Smooth muscle cell (in vitro differentiated cells): Measurements from ENCODE around the gene HADH. TPM values are rescaled to one million over a fixed set of nuclear protein-coding genes. Genes with fewer than 3 reads are reported as not detected.

ENCODE experiments used
- DNase-seq: peaks from one replicate; lab custom pipeline; 2025; ENCODE audit not compliant: unreplicated experiment; lab: John Stamatoyannopoulos, UW
- H2AFZ ChIP-seq: fragments of 200-600 bp; sonication (generic); 2 replicates; pipeline ENCODE4 v1.6.0; 2016; ENCODE audit warnings: antibody characterized with exemption, low read depth, mild to moderate bottlenecking
- H3F3A ChIP-seq: fragments of 200-600 bp; sonication (generic); 2 replicates; pipeline ENCODE4 v1.6.0; 2017; ENCODE audit warnings: antibody characterized with exemption, low read depth
- H3K27ac ChIP-seq: fragments of 200-600 bp; sonication (generic); 2 replicates; pipeline ENCODE4 v1.5.1; 2016; ENCODE audit warnings: low read depth, mild to moderate bottlenecking
- H3K27me3 ChIP-seq: fragments of 200-600 bp; sonication (generic); 2 replicates; pipeline ENCODE4 v1.6.1; 2016; ENCODE audit warnings: low read depth, mild to moderate bottlenecking
- H3K36me3 ChIP-seq: fragments of 200-600 bp; sonication (generic); 2 replicates; pipeline ENCODE4 v1.5.1; 2016; ENCODE audit warnings: low read depth
- H3K4me1 ChIP-seq: fragments of 200-600 bp; sonication (generic); 2 replicates; pipeline ENCODE4 v1.5.1; 2016; ENCODE audit warnings: low read depth
- H3K4me2 ChIP-seq: fragments of 200-600 bp; sonication (generic); 2 replicates; pipeline ENCODE4 v1.6.0; 2016; ENCODE audit warnings: mild to moderate bottlenecking
- H3K4me3 ChIP-seq: fragments of 200-600 bp; sonication (generic); 2 replicates; pipeline ENCODE4 v1.5.1; 2016; ENCODE audit warnings: mild to moderate bottlenecking
- H3K79me2 ChIP-seq: fragments of 200-600 bp; sonication (generic); 2 replicates; pipeline ENCODE4 v1.6.0; 2016; ENCODE audit warnings: low read depth, mild to moderate bottlenecking
- H3K9ac ChIP-seq: fragments of 200-600 bp; sonication (generic); 2 replicates; pipeline ENCODE4 v1.6.0; 2016; ENCODE audit warnings: low read depth
- H3K9me3 ChIP-seq: fragments of 200-600 bp; sonication (generic); replicated peaks from 2 replicates; pipeline ENCODE4 v1.5.1; 2016; ENCODE audit warnings: low read depth
- H4K20me1 ChIP-seq: fragments of 200-600 bp; sonication (generic); 2 replicates; pipeline ENCODE4 v1.6.0; 2016; ENCODE audit warnings: low read depth
- CTCF ChIP-seq: fragments of 200-600 bp; sonication (generic); IDR thresholded peaks from 2 replicates; pipeline ENCODE4 v1.5.1; 2017; ENCODE audit warnings: borderline replicate concordance, mild to moderate bottlenecking, antibody characterized with exemption; ENCODE audit not compliant: insufficient read depth, poor library complexity, severe bottlenecking
- WGBS: methylation state at CpG from one replicate; pipeline ENCODE4 v1.1.7; 2016; ENCODE audit warnings: low lambda C conversion rate; 5-methylcytosine and 5-hydroxymethylcytosine counted together
- polyA plus RNA-seq: library from polyadenylated mRNA; unstranded; fragments of >200 nt; fragmentation: Nextera tagmentation; extraction: Ambion mirVana; gene quantifications from 2 replicates; pipeline ENCODE4 v1.2.1, GENCODE V29; 2016
- total RNA-seq: library from RNA; depleted of rRNA; stranded (reverse); fragments of >200 nt; gene quantifications from 2 replicates; pipeline ENCODE4 v1.2.3, GENCODE V29; 2014

Gene HADH
- total and polyA plus RNA-seq, 2 experiments from 2014 or later = 18.2 to 44.2 TPM

- TF ChIP-seq CTCF = no peak
- Histone ChIP-seq H3K27me3 (no peaks in the 10 kb centered on the region), H3K36me3 (no peaks in the 10 kb centered on the region), H3K4me3 (no peak overlapping the region), H3K27ac (no peak overlapping the region), H3K9me3 (no peaks in the 10 kb centered on the region), H3K4me2 (no peak overlapping the region), H3K79me2 (no peaks in the 10 kb centered on the region), H4K20me1 (no peaks in the 10 kb centered on the region), H3F3A (peaks cover 4% of the 10 kb centered on the region), H2AFZ (no peak overlapping the region), H3K4me1 (peaks cover 9% of the 10 kb centered on the region), H3K9ac (no peak overlapping the region)
- 95% methylated on average over 3 of the region's 3 CpGs for WGBS
- DNase-seq = no peak
These were observed 53.2 kb downstream of the HADH start for GRCh38 chr4:108042927-108043326.

GRCh38 chr4:108043526-108043925, 53.8 kb downstream of the HADH start:
- Histone ChIP-seq H3K36me3 (no peaks in the 10 kb centered on the region), H3K27ac (no peak overlapping the region), H3K27me3 (no peaks in the 10 kb centered on the region), H3K4me2 (no peak overlapping the region), H3K9me3 (no peaks in the 10 kb centered on the region), H4K20me1 (no peaks in the 10 kb centered on the region), H3K79me2 (no peaks in the 10 kb centered on the region), H3K4me3 (no peak overlapping the region), H3K4me1 (peaks cover 9% of the 10 kb centered on the region), H3F3A (peaks cover 4% of the 10 kb centered on the region), H2AFZ (no peak overlapping the region), H3K9ac (no peak overlapping the region)
- DNase-seq = no peak
- 70% methylated on average over 5 of the region's 5 CpGs for WGBS
- TF ChIP-seq CTCF = no peak

- DNase-seq = no peak
- Histone ChIP-seq H3K4me1 (peaks cover 9% of the 10 kb centered on the region), H2AFZ (no peak overlapping the region), H3K9me3 (no peaks in the 10 kb centered on the region), H3K36me3 (no peaks in the 10 kb centered on the region), H3K79me2 (no peaks in the 10 kb centered on the region), H3K4me2 (no peak overlapping the region), H3K27me3 (no peaks in the 10 kb centered on the region), H3K9ac (no peak overlapping the region), H3K27ac (no peak overlapping the region), H4K20me1 (no peaks in the 10 kb centered on the region), H3K4me3 (no peak overlapping the region), H3F3A (peaks cover 4% of the 10 kb centered on the region)
- 82% methylated on average over 9 of the region's 9 CpGs for WGBS
- no peak for TF ChIP-seq CTCF
These were observed 55.4 kb downstream of the HADH start for GRCh38 chr4:108044951-108045686.

- peaks cover 9% of the 10 kb centered on the region for H3K4me1 ChIP-seq
- no peak for TF ChIP-seq CTCF
- H3K9ac ChIP-seq = no peak overlapping the region
- H3K79me2 ChIP-seq = no peaks in the 10 kb centered on the region
- H3K4me2 ChIP-seq = no peak overlapping the region
- no peaks in the 10 kb centered on the region for H3K36me3 ChIP-seq
- no peak for DNase-seq
- H2AFZ ChIP-seq = no peak overlapping the region
- peaks cover 4% of the 10 kb centered on the region for H3F3A ChIP-seq
- no peak overlapping the region for H3K4me3 ChIP-seq
- WGBS = 91% methylated on average over 3 of the region's 3 CpGs
- H3K27ac ChIP-seq = no peak overlapping the region
- no peaks in the 10 kb centered on the region for H3K9me3 ChIP-seq
- no peaks in the 10 kb centered on the region for H4K20me1 ChIP-seq
- H3K27me3 ChIP-seq = no peaks in the 10 kb centered on the region
These were observed 56.0 kb downstream of the HADH start for GRCh38 chr4:108045687-108046024.
